GDM1 (cell line): ENCODE measurements around the gene MYO10.
"Not testable (repeated sequence)": the region's sequence is repeated elsewhere in the genome, so short reads cannot be mapped to it uniquely, and the experiment has no call there.

Experiments
- DNase-seq: peaks from one replicate; lab custom pipeline; 2025; lab: John Stamatoyannopoulos, UW

Gene MYO10

DNA sequence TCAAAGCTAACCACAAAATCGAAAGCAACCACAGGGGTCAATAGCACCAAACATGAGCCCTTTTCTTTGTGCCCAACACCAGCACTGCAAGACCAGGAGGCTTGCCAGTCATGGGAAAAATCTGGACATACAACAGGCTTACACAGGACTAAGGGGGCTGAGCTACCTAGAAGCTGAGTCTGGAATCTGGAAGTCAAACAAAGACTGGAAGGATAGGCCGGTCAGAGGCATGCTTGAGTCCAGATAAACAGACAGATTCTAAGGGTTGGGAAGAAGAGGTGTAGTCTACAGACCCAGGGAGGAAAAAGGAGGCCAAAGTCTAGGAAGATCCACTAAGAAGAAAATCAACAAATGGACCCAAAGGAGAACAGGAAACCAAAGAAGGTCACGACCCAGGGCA is 73.3 kb downstream of the MYO10 start:
- DNase-seq: no peak

GRCh38 chr5:16859346-16859745 is 76.7 kb downstream of the MYO10 start:
- DNase-seq: no peak

- no peak for DNase-seq
These were observed 77.9 kb downstream of the MYO10 start for GRCh38 chr5:16858151-16858550.

- no peak for DNase-seq
These were observed 78.5 kb downstream of the MYO10 start for GRCh38 chr5:16857635-16858034.

GRCh38 chr5:16856531-16856930 is 79.6 kb downstream of the MYO10 start:
- no peak for DNase-seq

- DNase-seq: no peak
These were observed 80.2 kb downstream of the MYO10 start for GRCh38 chr5:16855898-16856297.

- DNase-seq: no peak
These were observed 80.6 kb downstream of the MYO10 start for GRCh38 chr5:16855485-16855884.

- DNase-seq: no peak
These were observed 81.7 kb downstream of the MYO10 start for GRCh38 chr5:16854351-16854750.

- no peak for DNase-seq
These were observed 82.6 kb downstream of the MYO10 start for GRCh38 chr5:16853518-16853917.

GRCh38 chr5:16852251-16853005 is 83.7 kb downstream of the MYO10 start:
- no peak for DNase-seq

DNA sequence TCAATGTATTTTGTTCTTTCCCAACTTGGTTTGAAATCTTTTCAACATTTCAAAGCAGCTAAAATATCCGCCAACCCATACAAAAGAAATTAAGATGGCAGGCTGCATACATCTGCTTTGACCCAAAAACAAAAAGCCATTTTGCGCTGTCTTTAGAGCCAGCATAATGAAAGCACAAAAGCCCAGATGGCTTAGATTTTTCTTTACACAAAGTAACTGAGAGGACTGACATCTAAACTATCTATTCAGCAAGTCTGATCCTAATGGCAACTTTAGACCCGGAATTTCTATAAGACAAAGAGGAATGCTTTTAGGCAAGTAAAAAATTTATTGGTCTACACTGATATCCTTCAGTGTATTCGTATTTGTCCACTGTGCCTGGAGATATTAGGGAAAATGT is 86.3 kb downstream of the MYO10 start:
- no peak for DNase-seq

DNA sequence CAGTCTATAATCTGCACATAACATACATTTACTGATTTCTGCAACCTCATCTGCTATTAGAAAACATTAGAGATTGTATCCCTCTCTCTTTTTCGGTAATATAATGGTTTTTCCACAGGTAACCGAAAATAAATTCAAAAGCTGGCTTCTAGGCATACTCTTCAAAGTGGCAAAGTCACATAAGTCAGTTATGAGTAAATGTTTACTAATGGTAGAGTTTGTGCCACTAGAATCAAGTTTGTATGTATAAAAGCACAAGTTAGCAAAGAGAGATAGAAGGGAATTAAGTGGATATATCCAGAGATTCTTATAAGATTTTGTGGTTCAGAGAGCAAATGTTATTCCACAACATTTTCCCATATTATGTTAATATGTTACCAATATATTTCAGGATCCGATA is 86.9 kb downstream of the MYO10 start:
- DNase-seq: no peak

DNA sequence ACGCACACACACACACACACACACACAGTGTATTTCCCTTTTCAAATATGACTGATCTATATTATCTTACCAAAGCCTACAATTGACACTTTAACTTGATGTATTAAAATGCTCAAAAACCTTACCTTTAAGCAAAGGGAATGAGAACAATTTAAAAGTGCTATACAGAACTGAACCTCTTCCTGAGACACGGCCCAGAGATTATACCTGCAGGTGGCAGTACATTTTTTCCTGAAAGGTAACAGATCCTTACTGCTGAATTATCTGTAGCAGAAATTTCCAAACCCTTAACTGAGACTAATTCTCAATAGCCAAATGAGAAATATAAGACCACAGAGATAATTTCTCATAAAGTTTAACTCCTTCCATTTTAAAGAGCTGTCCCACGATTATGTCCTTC is 91.1 kb downstream of the MYO10 start:
- no peak for DNase-seq

DNA sequence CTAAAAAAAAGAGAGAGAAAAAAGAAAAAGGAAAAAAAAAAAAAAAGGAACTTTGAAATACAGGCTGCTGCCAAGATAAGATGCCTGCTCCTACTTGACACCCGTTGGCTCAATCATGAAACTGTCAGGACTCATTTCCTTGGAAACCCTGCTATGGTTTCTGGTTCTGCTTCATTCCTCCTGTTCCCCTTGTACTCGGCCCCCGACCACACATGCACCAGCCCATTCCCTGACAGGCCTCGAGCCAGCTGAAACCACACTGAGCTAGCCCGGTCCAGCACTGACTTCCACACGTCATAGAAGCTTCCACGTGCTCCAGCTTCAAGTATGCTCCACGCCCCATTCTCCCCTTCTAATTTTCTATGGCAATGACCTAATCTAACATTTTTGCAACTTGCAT is 93.2 kb downstream of the MYO10 start:
- no peak for DNase-seq

GRCh38 chr5:16841416-16841815 is 94.7 kb downstream of the MYO10 start:
- no peak for DNase-seq

GRCh38 chr5:16837305-16837704 is 98.8 kb downstream of the MYO10 start:
- no peak for DNase-seq

DNA sequence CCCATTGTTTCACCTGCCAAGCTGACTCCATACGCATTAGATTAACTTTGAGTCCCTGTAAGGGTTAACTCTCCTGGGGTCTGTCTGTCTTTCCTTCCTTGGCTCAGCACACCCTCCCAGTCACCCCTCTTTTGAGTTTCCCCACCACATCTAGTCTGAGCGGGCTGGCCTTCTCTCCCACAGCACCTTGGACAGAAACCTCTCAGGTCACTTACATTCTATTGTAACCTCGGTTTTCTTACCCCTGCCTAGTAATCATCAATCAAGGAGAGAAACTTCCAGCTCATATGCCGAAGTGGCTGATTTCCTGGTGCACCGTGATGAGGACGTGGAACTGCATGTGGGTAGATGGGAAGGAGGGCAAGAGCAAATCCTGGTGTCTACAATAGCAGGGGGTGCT is 102.1 kb downstream of the MYO10 start:
- no peak for DNase-seq

DNA sequence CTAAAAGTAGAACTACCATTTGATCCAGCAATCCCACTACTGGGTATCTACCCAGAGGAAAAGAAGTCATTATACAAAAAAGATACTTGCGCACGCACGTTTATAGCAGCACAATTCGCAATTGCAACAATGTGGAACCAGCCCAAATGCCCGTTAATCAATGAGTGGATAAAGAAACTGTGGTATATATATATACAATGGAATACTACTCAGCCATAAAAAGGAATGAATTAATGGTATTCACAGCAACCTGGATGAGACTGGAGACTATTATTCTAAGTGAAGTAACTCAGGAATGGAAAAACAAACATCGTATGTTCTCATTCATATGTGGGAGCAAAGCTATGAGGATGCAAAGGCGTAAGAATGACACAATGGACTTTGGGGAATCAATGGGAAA is 104.8 kb downstream of the MYO10 start:
- DNase-seq: not testable (repeated sequence)

- DNase-seq: no peak
These were observed 108.3 kb downstream of the MYO10 start for GRCh38 chr5:16827755-16828154.

GRCh38 chr5:16826379-16827125 is 109.5 kb downstream of the MYO10 start:
- no peak for DNase-seq

- no peak for DNase-seq
These were observed 116.4 kb downstream of the MYO10 start for GRCh38 chr5:16819522-16820167.

GRCh38 chr5:16815432-16815831 is 120.7 kb downstream of the MYO10 start:
- DNase-seq: no peak

GRCh38 chr5:16812911-16813310 is 123.2 kb downstream of the MYO10 start:
- no peak for DNase-seq
